Prostate gland (tissue), 2 donors: ENCODE data around the gene PDIA5.

Source experiments
- POLR2A ChIP-seq: fragments of 450-650 bp; IDR thresholded peaks from one replicate; pipeline ENCODE4 v1.6.1; 2016; ENCODE audit warnings: antibody characterized with exemption, mild to moderate bottlenecking
- POLR2AphosphoS5 ChIP-seq: sonication (generic); formaldehyde crosslinking; IDR thresholded peaks from one replicate; pipeline ENCODE4 v1.6.1; 2017; ENCODE audit warnings: antibody characterized with exemption
- TF ChIP-seq, protein P1 (sequence below), 4 experiments: fragments of 200-600 bp in 2 of 4; fragments of 450-650 bp in 2 of 4; sonication (generic) in 2 of 4; IDR thresholded peaks; 1 replicate in 3 of 4; 2 replicates in 1 of 4; pipeline ENCODE4 v1.5.1; 2016 to 2019; ENCODE audit warnings: antibody characterized with exemption in 4 of 4, mild to moderate bottlenecking in 2 of 4, moderate library complexity in 2 of 4

DNA sequence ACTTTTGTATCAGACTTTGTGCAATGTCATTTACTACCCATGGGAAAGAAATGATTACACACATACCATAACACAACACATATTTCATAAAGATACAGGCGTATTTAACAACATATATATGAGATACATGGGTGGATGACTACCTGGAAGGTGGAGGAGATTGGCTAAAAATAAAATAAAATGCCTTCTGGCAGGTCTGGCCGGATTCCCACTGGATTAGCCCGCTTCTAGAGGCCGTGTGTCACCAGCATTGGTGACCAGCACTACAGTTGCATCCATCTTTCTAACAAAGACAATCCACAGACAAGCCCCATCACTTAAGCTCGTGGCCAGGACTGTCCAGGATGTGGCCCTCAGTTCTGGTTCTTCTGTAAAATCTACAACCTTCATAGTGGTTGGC is 114.0 kb downstream of the PDIA5 start:
- no peak for TF ChIP-seq POLR2AphosphoS5
- TF ChIP-seq, protein P1, sequence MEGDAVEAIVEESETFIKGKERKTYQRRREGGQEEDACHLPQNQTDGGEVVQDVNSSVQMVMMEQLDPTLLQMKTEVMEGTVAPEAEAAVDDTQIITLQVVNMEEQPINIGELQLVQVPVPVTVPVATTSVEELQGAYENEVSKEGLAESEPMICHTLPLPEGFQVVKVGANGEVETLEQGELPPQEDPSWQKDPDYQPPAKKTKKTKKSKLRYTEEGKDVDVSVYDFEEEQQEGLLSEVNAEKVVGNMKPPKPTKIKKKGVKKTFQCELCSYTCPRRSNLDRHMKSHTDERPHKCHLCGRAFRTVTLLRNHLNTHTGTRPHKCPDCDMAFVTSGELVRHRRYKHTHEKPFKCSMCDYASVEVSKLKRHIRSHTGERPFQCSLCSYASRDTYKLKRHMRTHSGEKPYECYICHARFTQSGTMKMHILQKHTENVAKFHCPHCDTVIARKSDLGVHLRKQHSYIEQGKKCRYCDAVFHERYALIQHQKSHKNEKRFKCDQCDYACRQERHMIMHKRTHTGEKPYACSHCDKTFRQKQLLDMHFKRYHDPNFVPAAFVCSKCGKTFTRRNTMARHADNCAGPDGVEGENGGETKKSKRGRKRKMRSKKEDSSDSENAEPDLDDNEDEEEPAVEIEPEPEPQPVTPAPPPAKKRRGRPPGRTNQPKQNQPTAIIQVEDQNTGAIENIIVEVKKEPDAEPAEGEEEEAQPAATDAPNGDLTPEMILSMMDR (IDR thresholded peaks at IDR 0.05) = no peak
- no peak for TF ChIP-seq POLR2A
